ENCODE results near the gene ZBTB17.

- TF ChIP-seq CTCF (IDR thresholded peaks at IDR 0.05): no peak
- TF ChIP-seq POLR2A (IDR thresholded peaks at IDR 0.05): no peak
These were observed 21.9 kb upstream of the ZBTB17 start for GRCh38 chr1:15997637-15998280.

All from heart left ventricle (tissue), 13 donors.